ENCODE results near the gene FOXL3. TPM values are rescaled to one million over a fixed set of nuclear protein-coding genes. Genes with fewer than 3 reads are reported as not detected.

The FOXL3 gene
- total RNA-seq, 1 donor, result not detected

GRCh38 chr7:270351-270983 lies 19.5 kb upstream of the FOXL3 start:
- TF ChIP-seq CTCF (IDR thresholded peaks at IDR 0.05; ENCODE audit: insufficient read depth, low read depth, low read length), result no peak
- H3K4me3 ChIP-seq (ENCODE audit: low read depth, low read length), result no peak overlapping the region
- DNase-seq (ENCODE audit: low read depth), result no peak

DNA sequence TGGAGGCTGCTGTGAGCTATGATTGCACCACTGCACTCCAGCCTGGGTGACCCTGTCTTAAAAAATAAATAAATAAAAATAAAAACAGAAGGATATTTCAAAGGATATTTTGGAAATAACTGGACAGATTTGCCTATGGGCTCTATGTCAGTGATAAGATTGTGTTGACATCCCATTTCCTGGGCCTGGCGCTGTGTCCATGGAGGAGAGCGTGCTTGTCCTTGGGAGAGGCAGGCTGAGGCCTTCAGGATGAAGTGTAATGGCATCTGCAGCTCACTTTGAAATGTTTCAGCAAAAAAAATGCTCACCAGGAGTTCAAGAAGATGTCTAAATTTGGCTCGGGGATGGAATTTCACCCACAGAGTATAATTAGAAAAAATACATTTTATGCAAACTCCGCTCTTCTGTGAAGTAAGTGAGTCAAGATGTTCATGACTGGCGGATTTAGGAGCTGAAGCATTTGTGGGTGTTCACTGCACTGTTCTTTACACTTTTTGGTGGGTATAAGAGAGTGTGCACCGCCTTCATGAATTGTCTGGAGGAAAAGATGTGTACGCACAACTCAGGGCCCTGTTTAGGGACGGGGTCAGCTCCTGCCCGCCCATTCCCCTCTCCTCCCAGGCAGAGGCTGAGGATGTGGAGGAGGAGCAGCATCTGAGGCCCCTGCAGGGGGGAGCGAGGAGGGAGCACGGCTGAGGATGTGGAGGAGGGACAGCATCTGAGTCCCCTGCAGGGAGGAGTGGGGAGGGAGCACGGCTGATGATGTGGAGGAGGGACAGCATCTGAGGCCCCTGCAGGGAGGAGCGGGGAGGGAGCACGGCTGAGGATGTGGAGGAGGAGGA lies 18.5 kb upstream of the FOXL3 start:
- DNase-seq (ENCODE audit: low read depth), result no peak
- TF ChIP-seq CTCF (IDR thresholded peaks at IDR 0.05; ENCODE audit: insufficient read depth, low read depth, low read length), result no peak
- H3K4me3 ChIP-seq (ENCODE audit: low read depth, low read length), result no peak overlapping the region

- no peak overlapping the region for H3K4me3 ChIP-seq (ENCODE audit: low read depth, low read length)
- DNase-seq (ENCODE audit: low read depth), result no peak
- no peak for TF ChIP-seq CTCF (IDR thresholded peaks at IDR 0.05; ENCODE audit: insufficient read depth, low read depth, low read length)
Measured at GRCh38 chr7:272108-272615, 17.8 kb upstream of the FOXL3 start.

GRCh38 chr7:272631-273030 lies 17.3 kb upstream of the FOXL3 start:
- DNase-seq (ENCODE audit: low read depth), result no peak
- H3K4me3 ChIP-seq (ENCODE audit: low read depth, low read length), result no peak overlapping the region
- TF ChIP-seq CTCF (IDR thresholded peaks at IDR 0.05; ENCODE audit: insufficient read depth, low read depth, low read length), result no peak

DNA sequence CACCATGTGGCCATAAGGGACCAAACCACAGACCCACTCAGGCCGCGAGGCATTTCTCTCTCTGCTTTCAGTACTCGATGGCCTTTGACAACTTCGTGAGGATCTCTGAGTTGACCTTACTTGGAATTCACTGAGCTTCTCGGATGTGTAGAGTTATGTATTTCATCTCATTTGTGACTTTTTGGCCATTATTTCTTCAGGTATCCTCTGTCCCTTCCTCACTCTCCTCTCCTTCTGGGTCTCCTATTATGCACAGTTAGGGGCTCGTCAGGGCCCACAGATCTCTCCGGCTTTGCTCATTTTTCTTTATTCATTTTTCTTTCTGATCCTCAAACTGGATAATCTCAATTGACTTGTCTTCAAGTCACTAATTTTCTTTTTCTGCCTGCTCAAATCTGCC lies 16.6 kb upstream of the FOXL3 start:
- TF ChIP-seq CTCF (IDR thresholded peaks at IDR 0.05; ENCODE audit: insufficient read depth, low read depth, low read length), result no peak
- DNase-seq (ENCODE audit: low read depth), result no peak
- no peak overlapping the region for H3K4me3 ChIP-seq (ENCODE audit: low read depth, low read length)

- no peak for TF ChIP-seq CTCF (IDR thresholded peaks at IDR 0.05; ENCODE audit: insufficient read depth, low read depth, low read length)
- H3K4me3 ChIP-seq (ENCODE audit: low read depth, low read length), result no peak overlapping the region
- no peak for DNase-seq (ENCODE audit: low read depth)
Measured at GRCh38 chr7:274266-274665, 15.7 kb upstream of the FOXL3 start.

All from fibroblast of villous mesenchyme (primary cell).